Putamen (tissue), 1 donor: ENCODE results near the gene PCNT.

Experiments used
- DNase-seq: peaks from one replicate; pipeline ENCODE4 v3.0.0-alpha.2; 2016; ENCODE audit warnings: low spot score

The PCNT gene

GRCh38 chr21:46482225-46482845, 158.4 kb downstream of the PCNT start:
- no peak for DNase-seq

- no peak for DNase-seq
Observed at GRCh38 chr21:46482846-46483231, 158.9 kb downstream of the PCNT start.

GRCh38 chr21:46483300-46484295, 159.6 kb downstream of the PCNT start:
- DNase-seq: no peak

- DNase-seq: no peak
Observed at GRCh38 chr21:46486481-46487126, 162.6 kb downstream of the PCNT start.

GRCh38 chr21:46489162-46489663, 165.3 kb downstream of the PCNT start:
- no peak for DNase-seq

GRCh38 chr21:46489800-46490199, 165.8 kb downstream of the PCNT start:
- DNase-seq: no peak

GRCh38 chr21:46491553-46491952, 167.6 kb downstream of the PCNT start:
- no peak for DNase-seq

- DNase-seq: no peak
Observed at GRCh38 chr21:46492851-46493250, 168.9 kb downstream of the PCNT start.

GRCh38 chr21:46493828-46494227, 169.9 kb downstream of the PCNT start:
- no peak for DNase-seq
